Measurements from ENCODE around the gene SPATA31C2. TPM values are rescaled to one million over a fixed set of nuclear protein-coding genes. Genes with fewer than 3 reads are reported as not detected.

The SPATA31C2 gene
- total RNA-seq, 1 donor from 2014 or later = not detected

Other genes starting within 250 kb of the SPATA31C2 start
- not detected in 2 replicates for gene SPATA31C1, start 220.5 kb downstream of the SPATA31C2 start, total RNA-seq
- 4.5 and 4.7 TPM in 2 replicates for gene CDK20, start 163.9 kb downstream of the SPATA31C2 start, total RNA-seq
- 63.9 and 74.1 TPM in 2 replicates for gene SPIN1, start 250.0 kb upstream of the SPATA31C2 start, total RNA-seq

All from astrocyte (in vitro differentiated cells and primary cell).